CD4-positive, alpha-beta T cell treated with Interleukin-17A for 4 hours (primary cell): Measurements from ENCODE around the gene INKA1.

Experiments used
- DNase-seq: peaks from one replicate; pipeline ENCODE4 v3.0.0-alpha.2; 2020; ENCODE audit warnings: mixed read lengths

The INKA1 gene

DNA sequence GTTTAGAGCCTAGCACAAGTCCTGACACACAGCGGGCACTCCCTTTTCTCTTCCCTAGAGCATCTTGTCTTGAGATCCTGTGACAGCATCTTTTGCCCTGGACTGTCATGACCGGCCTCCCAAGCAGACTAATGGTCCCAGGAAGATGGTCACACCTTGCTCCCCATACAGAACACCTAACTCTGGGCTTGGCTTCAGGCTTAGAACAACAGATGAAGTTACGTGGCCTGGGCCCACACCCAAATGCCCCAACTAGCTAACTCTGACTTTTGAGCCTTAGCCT is 15.9 kb upstream of the INKA1 start:
- no peak for DNase-seq

DNA sequence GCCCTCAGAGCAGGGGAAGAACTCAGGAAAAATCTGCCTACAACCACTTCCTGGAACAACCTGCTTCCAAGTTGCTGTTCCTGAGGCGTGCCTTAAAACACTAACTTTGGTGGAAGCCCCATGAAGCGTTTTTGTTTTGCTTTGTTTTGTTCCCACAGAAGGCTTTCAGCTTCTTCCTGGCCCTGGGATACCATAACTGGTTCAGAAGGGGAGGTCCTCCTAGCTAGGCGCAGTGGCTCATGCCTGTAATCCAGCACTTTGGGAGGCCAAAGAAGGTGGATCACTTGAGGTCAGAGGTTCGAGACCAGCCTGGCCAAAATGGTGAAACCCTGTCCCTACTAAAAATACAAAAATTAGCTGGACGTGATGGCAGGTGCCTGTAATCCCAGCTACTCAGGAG is 15.5 kb upstream of the INKA1 start:
- no peak for DNase-seq

DNA sequence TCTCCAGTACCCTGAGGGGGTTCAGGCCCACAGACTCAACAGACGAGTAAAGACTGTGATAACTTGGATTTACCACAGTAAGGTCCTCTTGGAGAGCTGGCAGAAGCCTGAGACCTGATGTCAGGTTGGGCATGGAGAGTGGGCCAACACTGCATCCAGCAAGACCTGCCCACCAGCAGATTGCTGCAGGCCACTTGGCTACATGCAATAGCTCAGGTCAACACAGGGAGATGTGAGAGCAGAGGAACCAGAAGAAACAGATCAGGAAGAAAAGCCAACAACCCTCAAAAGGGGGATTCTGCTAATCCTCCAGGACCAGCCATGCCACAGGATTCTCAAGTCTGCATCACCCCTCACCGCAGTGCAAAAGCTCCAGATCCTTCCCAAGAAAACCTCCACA is 15.0 kb upstream of the INKA1 start:
- no peak for DNase-seq

GRCh38 chr3:49790626-49791411 is 12.2 kb upstream of the INKA1 start:
- no peak for DNase-seq

DNA sequence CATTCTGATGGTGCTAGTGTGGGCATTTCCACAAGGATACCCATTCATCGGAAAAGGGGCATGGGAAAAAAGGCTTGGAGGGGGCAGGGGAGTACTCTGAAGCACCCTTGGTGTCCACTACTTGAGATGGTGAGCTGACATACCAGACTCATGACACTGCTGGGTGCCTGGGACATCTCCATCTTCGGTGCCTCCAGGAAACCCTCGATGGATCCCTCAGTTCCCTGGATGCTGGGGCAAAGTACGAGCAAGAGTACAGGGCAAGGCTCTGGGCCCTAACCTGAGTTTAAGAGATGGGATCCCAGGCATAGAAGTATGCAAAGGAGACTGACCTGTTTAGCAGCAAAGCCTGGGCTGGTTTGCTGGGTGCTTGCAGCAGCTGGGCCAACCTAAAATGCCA is 11.5 kb upstream of the INKA1 start:
- DNase-seq, result no peak

DNA sequence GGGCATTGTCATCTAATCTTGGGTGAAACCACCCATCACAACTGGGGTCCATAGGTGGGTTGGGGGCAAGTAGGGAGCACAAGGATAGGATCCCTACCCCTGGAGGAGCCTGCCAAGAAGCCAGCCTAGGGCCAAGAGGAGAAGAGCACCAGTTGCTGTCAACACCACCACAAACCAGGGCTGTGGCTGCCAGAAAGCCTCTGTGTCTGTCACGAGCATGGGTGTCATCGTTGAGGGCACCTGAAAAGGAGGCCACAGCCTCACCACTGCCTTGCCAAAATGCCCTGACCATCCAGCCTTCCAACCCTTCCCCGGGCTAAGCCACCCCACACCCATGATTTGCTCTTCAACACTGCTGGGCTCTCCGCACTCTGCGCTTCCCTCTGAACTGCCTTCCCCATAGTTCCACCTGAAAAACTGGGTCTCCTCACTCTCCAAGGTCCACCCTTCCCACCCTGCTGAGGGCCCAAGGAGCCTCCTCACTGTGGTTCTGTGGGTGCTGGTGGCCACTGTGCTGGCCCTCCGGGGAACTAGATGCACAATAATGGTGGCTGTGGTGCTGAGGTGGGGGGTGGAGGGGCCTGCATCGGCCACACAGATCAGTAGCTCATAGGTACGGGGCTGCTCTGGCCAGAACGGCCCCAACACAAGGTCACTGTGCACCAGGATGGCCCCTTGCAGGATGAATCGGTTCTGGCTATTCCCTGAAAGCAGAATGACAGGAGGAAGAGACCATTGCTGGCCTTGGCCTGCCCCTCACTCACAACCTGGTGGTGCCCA is 10.5 kb upstream of the INKA1 start:
- no peak for DNase-seq

DNA sequence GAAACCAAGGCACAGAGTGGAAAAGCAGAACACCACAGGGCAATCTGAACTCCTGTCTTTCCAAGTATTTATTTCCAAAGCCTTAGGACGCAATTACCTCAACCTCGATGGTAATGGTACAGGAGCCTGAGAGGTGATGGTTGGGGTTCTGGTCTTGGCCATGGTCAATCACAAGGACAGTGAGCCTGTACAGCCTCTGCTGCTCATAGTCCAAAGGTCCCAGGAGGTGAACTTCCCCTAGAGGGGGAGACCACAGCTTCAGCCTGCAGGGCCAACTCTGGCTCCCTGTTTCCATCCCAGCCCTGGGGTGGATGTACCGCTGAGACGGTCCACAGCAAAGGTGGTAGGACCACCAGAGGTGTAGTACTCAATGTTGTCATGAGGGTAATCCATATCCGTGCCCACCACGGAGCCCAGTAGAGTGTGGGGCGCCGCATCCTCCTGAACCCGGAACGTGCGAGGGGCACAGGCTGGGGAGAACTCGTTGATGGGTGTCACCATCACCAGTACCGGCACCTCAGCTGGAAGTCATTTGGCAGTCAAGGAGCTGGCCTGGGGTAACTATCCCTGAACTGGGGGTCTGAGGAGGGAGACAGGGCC is 9.5 kb upstream of the INKA1 start:
- no peak for DNase-seq

DNA sequence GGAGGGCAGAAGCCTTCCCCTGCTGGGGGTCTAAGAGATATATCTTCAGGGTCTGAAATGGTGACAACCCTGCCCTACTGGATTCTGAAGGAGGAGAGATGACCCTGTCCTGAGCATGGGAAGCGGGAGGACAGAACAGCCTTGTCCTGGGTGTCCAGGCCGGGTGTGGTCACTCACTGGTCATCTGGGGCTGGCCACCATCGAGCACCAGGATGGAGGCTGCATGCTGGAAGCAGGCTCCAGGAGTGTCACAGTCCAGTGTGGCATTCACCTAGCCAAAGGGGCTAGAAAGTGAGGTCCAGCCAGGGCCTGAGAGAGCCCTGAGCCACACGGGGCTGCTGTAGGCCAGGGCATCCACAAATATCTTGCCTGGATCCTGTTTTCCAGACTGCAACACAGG is 8.6 kb upstream of the INKA1 start:
- DNase-seq, result no peak

DNA sequence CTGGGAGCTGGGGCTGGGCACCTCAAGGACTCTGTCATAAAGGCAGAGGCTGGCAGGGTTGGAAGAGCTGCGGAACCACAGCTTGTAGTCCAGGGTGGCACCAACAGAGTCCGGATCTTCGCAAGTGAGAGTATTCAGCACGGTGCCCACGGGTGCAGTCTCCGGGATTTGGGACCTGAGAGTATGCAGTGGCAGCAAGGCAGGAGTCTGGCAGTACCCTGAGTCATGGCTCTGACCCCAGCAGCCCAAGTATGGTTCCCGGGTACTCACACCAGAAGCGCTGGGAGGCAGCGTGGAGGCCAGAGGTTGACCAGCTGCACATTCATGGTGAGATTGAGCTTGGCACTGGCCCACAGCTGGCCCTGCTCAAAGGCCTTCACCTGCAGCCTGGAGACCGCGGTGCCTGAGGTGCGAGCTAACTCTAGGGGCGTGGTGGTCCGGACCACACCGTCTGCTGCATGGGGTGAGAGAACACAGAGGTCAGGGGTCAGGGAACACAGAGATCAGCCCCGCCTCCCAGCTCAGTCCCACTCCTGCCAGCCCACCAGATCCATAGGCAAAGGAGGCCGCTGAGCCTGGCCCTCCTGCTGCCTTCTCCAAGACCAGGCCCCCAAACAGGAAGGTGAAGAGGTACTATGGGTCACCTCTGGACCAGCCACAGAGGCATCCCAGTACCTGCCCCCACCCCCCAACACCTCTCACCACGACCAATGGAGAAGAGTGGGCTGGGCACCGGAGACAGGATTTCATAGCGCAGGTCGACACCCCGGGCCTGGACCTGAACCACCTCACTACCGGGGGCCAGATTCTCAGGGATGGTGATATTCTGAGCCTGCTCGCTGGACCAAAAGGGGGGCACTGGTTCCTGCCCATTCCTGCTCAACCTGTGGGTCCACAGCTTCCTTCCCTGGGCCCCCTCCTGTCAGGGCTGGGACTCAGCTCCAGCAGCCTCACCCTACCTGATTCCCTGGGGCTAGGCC is 7.8 kb upstream of the INKA1 start:
- DNase-seq, result no peak

DNA sequence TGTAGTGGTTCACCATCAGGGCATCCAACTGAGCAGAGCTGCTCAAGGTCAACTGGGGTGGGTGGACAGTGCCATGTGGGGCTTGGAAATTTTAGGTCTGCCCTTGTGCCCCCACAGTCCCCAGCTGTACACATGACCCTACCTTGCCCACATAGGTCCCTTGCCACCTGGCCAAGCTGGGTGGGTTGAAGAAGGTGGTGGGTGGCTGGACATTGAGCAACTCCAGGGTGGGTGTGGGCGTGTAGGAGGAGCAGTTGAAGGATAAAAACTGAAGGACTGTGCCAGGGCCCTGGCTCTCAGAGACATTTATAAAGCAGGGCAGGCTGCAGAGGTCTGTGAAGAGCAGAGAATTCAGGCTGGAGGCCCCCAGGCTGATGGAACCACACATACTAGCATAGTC is 4.0 kb upstream of the INKA1 start:
- no peak for DNase-seq

DNA sequence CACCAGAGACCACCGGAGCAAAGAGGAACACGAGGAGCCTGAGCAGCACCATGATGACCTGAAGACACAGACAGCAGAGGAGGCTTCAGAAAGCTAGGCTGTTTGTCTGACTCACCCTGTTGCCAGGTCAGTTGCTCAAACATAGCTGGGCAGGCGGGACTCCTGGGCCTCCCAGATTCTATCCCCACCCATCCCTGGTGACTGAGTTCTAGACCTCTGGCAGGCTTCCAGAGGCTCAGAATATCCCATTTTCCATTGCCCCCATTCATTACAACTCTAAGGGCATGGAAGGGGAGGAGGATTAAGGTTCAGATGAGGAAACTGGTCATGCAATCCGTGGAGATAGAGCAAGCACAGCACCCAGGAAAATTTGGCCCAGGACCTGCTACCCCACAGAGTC is 3.3 kb upstream of the INKA1 start, which contains the start of gene CDHR4:
Gene CDHR4 (minus strand): TSS at position 113 of the 400 bp plus-strand sequence. CDS start 61 bp downstream, at position 52.
- DNase-seq, result no peak

DNA sequence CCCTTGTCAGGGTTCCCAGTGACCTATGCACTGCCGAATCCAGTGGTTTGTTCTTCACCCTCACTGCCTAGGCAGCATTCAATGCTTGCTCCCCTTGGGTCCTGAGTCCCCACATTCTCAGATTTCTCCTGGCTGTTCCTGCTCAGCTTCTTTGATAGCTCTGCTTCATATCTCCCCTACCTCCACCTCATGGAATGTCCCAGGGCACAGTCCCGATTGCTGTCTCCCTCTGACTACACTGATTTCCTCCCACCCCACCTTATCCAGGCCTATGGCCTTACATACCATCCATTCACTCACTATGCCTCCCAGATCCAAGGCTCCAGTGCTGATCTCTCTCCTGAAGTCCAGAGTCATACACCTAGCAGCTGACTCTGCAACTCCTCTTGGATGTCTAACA is 1.9 kb upstream of the INKA1 start:
- DNase-seq, result no peak

- DNase-seq, result peak; percentile 59
Measured at GRCh38 chr3:49803465-49804140, 542 bp downstream of the INKA1 start.

DNA sequence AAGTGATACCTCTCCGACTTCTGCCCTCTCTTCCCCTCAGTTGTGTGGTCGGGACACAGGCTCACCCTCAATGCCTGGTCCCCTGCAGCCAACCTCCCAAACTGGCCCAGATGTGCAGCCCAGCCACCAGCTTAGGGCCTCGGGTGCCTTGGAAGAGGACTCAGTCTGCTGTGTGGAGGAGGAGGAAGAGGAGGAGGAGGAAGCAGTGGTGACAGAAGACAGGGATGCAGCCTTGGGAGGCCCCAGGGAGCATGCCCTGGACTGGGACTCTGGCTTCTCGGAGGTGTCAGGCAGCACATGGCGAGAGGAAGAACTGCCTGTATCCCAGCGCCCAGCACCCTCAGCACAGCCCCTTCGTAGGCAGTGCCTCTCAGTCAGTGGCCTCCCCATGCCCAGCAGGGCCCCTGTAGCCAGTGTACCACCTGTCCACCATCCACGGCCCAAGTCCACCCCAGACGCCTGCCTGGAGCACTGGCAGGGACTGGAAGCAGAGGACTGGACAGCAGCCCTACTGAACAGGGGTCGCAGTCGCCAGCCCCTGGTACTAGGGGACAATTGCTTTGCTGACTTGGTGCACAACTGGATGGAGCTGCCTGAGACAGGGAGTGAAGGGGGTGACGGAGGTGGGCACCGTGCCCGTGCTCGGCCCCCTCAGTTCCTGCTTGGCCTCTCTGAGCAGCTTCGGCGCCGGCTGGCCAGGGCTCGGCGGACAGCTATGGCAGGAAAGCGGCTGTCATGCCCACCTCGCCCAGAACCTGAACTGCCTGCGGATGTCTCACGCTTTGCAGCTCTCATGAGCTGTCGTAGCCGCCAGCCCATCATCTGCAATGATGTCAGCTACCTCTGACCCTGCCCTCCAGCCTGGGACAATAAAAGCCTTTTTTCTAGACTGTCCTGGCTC is 1.3 kb downstream of the INKA1 start:
- DNase-seq, result no peak

DNA sequence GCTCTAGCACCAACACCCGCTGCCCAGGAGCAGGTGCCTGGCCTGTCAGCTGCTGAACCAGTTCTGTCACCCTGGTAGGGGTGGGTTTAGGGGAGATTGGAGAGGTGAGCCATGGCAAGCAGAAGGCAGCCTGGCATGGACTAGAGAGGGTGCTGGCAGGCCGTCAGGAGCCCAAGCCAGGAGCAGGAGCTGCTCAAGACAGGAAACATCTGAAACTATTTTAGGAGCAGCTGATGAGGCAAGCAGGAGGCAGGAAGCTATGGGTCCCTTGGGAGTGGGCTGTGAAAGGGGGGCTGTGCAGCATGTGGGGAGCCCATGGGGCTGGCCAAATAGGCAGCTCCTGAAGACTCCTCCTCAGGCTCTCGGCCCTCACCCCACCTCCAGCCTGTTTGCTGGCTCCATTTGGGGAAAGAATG is 2.3 kb downstream of the INKA1 start:
- no peak for DNase-seq

DNA sequence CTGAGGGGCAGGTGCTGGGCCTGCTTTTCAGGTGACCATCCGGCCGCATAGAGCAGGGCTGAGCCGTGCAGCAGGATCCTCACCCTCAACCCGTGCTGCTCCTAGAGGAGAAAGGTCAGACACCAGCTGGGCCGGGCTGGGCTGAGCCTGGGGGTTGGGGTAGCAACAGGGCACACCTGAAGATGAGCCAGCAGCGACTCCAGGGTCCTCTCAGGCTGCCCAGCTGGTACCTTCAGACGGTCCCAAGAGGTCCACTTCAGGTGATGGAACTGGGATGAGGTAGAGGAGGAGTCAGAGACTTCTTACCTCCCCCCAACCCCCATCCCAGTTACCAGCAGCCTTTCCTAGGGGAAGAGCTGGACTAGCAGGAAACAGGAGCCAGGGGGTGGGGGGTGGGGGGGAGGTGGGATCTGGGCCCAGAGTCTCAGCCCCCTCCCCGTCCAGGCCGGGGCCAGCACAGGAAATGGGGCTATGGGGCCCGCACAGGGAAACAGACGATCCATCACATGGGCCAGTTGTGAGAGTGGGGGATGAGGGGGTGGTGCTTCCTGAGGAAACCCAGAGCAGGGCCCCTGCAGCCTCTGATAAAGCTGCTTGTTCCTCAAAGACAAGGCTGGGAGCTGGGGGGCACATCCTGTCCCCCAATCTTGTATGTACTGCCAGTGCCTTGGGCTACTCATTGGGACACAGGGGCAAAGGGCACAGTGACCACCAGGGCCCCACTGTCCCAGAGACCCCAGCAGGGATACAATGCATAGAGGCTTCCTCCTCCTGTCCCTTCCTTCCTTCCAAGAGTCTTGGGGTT is 3.0 kb downstream of the INKA1 start:
- DNase-seq, result peak; percentile 50

- DNase-seq, result no peak
Measured at GRCh38 chr3:49806850-49807249, 3.8 kb downstream of the INKA1 start.

DNA sequence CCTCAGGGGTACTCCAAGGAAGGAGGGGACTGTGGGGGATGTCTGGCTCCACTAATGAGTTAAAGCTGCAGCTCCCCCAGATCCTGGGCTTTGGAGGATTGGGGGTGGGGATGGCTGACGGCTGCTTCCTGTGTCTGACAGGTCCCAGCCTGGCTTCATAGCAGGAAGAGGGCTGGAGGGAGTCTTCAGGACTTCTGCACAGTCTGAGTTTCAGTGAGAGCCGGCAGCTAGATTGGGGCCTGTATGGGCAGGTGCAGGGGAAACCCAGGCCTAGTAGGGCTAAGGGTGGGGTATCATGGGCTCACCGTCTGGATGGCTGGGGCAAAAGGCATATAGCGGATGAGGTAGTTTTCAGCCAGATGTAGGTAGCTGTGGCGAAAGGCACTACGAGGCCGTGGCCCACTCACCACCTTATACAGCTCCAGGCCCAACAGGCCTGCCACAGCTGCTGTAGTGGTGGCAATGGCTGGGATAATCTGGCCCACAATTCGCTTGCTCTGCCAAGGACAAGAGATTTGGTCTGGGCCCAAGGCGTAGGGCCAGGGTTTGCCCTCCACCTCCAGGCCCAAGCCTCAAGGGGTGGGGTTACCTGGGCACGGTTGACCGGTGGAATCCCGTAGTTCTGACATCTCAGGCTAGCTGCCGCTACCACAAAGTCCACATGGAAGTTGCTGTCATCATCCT is 4.5 kb downstream of the INKA1 start:
- DNase-seq, result peak; percentile 24

- DNase-seq, result no peak
Measured at GRCh38 chr3:49812916-49813496, 9.9 kb downstream of the INKA1 start.
